Measurements from ENCODE around the gene SUMF1.

SUMF1 gene

DNA sequence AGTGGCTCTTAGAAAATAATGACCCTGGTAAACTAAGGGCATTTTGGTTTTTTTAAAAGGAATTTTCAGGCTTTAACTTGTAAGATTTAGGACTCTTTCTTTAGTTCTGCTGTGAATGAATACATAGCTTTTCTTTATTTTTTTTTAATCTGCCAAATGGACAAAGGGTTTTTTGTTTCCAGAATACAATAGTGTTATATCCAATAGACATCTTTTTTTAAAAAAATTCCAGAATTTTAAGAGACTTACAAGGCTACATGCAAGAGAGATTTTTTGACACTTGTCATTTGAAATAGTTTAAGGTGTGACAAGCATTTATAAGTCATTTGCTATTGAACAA is 125.8 kb downstream of the SUMF1 start:
- TF ChIP-seq YY1 (IDR thresholded peaks at IDR 0.05; ENCODE audit: insufficient read depth, insufficient read length), result no peak
- no peak for TF ChIP-seq ZNF274 (IDR thresholded peaks at IDR 0.05; ENCODE audit: low read depth, low read length)
- TF ChIP-seq SUZ12 (IDR thresholded peaks at IDR 0.05; ENCODE audit: extremely low read depth, insufficient read depth, insufficient read length), result no peak
- Histone ChIP-seq H3K27me3 (ENCODE audit: insufficient read depth, insufficient read length) (no peaks in the 10 kb centered on the region), H3K9ac (ENCODE audit: insufficient read length, low read depth) (no peak overlapping the region), H3K9me3 (ENCODE audit: insufficient read depth, low read length) (no peaks in the 10 kb centered on the region), H3K4me3 (ENCODE audit: insufficient read length, low read depth) (no peak overlapping the region), H3K4me1 (ENCODE audit: insufficient read depth, insufficient read length) (no peaks in the 10 kb centered on the region), H3K36me3 (ENCODE audit: insufficient read depth, insufficient read length, low read length) (no peaks in the 10 kb centered on the region)
- no peak for DNase-seq (ENCODE audit: low read depth, low spot score)

DNA sequence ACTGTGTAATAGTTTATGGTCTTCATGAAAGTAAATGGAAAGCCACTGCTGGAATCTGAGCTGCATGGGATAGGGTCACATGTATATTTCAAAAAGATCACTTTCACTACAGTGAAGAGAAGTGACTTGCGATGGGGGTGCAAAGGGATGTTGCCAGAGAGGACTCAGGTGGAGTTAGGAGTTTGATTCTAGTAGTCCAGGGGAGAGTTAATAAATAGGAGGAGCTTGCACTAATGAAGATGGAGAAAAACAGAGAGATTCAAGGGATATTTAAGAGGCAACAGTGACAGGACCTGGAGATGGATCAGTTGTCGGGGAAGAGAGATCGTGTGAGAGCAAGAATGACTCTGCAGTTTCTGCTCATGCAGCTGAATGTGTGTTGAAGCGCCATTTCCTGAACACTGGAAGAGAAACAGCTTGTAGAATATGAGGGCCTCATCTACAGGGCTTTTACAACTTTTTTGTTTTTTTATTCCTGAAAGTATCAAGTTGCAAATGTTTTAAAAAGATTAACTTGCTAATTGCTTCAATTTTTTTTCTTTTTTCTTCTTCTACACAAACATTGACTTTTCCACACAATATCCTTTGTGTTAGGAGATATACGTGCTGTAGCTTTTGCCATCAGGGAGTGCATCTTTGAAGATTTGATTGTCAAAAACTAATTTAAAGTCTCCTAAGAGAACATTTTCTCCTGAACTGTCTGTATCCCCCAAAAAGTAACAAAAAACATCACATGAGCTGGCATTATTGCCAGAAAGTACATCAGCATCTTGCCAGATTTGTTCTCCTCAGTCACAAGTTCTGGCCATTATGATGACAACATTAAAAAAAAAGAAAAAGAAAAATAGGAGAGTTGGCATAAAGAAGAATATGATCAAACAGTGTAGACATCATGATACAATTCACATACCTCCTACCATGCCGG is 126.4 kb downstream of the SUMF1 start:
- TF ChIP-seq ZNF274 (IDR thresholded peaks at IDR 0.05; ENCODE audit: low read depth, low read length) (no peak), SUZ12 (IDR thresholded peaks at IDR 0.05; ENCODE audit: extremely low read depth, insufficient read depth, insufficient read length) (no peak), YY1 (IDR thresholded peaks at IDR 0.05; ENCODE audit: insufficient read depth, insufficient read length) (no peak)

DNA sequence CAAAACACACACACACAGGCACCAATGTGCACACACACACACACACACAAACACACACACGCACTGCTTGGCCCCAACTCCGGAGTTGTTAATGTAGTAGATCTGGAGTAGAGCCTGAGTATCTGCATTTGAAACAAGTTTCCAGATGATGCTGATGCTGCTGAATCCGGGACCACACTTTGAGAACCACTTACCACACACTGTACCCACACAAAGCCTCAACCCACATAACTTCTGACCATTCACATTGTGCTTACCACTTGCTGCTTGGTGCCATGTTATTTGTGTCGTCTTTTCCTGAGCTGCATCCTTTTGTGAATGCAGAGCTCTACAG is 127.0 kb downstream of the SUMF1 start:
- Histone ChIP-seq H3K4me3 (ENCODE audit: insufficient read length, low read depth) (no peak overlapping the region), H3K27me3 (ENCODE audit: insufficient read depth, insufficient read length) (no peaks in the 10 kb centered on the region), H3K9ac (ENCODE audit: insufficient read length, low read depth) (no peak overlapping the region), H3K36me3 (ENCODE audit: insufficient read depth, insufficient read length, low read length) (no peaks in the 10 kb centered on the region), H3K9me3 (ENCODE audit: insufficient read depth, low read length) (no peaks in the 10 kb centered on the region), H3K4me1 (ENCODE audit: insufficient read depth, insufficient read length) (no peaks in the 10 kb centered on the region)
- DNase-seq (ENCODE audit: low read depth, low spot score), result no peak
- TF ChIP-seq YY1 (IDR thresholded peaks at IDR 0.05; ENCODE audit: insufficient read depth, insufficient read length) (no peak), ZNF274 (IDR thresholded peaks at IDR 0.05; ENCODE audit: low read depth, low read length) (no peak), SUZ12 (IDR thresholded peaks at IDR 0.05; ENCODE audit: extremely low read depth, insufficient read depth, insufficient read length) (no peak)

More for the DNA sequence above, 126.4 kb downstream of the SUMF1 start:
- Histone ChIP-seq H3K27me3 (ENCODE audit: insufficient read depth, insufficient read length) (no peaks in the 10 kb centered on the region), H3K36me3 (ENCODE audit: insufficient read depth, insufficient read length, low read length) (no peaks in the 10 kb centered on the region), H3K9ac (ENCODE audit: insufficient read length, low read depth) (no peak overlapping the region), H3K9me3 (ENCODE audit: insufficient read depth, low read length) (no peaks in the 10 kb centered on the region), H3K4me1 (ENCODE audit: insufficient read depth, insufficient read length) (no peaks in the 10 kb centered on the region), H3K4me3 (ENCODE audit: insufficient read length, low read depth) (no peak overlapping the region)
- no peak for DNase-seq (ENCODE audit: low read depth, low spot score)

DNA sequence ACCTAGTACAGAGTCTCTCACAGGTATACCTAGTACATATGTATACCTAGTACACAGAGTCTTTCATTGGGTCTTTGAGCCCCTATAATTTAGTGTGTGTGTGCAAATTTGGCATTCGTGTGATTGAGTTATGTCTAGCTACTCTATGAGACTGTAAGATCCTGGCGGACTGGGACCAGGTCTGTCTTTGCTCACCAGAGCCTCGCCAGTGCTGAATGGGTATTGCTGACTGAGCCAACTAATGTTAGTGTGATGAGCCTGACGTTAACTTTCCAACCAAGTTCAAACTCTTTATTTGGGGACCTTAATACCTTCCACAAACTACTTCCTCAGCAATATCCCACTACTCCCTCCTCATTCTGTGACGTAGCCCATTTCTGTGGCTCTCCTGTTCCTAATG is 128.3 kb downstream of the SUMF1 start:
- DNase-seq (ENCODE audit: low read depth, low spot score), result no peak
- no peak overlapping the region for H3K4me3 ChIP-seq (ENCODE audit: insufficient read length, low read depth)
- TF ChIP-seq YY1 (IDR thresholded peaks at IDR 0.05; ENCODE audit: insufficient read depth, insufficient read length), result no peak
- TF ChIP-seq ZNF274 (IDR thresholded peaks at IDR 0.05; ENCODE audit: low read depth, low read length), result no peak
- no peak for TF ChIP-seq SUZ12 (IDR thresholded peaks at IDR 0.05; ENCODE audit: extremely low read depth, insufficient read depth, insufficient read length)
- no peaks in the 10 kb centered on the region for H3K36me3 ChIP-seq (ENCODE audit: insufficient read depth, insufficient read length, low read length)
- H3K4me1 ChIP-seq (ENCODE audit: insufficient read depth, insufficient read length), result no peaks in the 10 kb centered on the region
- no peak overlapping the region for H3K9ac ChIP-seq (ENCODE audit: insufficient read length, low read depth)
- no peaks in the 10 kb centered on the region for H3K27me3 ChIP-seq (ENCODE audit: insufficient read depth, insufficient read length)
- no peaks in the 10 kb centered on the region for H3K9me3 ChIP-seq (ENCODE audit: insufficient read depth, low read length)

DNA sequence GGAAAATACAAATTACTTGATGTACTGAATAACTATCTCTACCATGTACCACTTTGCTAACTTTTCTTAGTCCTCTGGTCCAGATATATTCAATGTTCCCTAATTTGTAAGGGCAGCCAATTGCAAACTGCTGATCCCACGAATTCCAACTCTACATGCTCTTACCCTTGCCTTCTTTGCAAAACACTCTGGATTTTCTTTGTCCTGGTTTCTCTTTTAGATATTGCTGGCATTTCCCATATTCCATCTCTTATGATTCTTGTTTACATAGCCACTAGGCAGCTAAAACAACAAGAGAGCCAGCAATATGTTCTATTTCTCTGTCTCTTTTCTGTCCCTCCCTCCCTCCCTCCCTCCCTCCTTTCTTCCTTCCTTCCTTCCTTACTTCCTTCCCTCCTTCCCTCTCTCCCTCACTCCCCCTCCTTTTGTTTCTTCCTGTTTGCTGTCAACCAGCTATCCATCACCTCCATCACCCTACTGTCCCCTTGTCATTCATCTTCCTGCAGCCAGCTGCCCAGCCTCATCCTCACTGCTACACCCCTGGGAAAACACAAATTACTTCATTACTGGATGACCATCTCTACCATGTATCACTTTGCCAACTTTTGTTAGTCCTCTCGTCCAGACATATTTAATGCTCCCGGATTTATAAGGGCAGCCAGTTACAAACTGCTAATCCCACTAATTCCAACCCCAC is 130.1 kb downstream of the SUMF1 start:
- TF ChIP-seq SUZ12 (IDR thresholded peaks at IDR 0.05; ENCODE audit: extremely low read depth, insufficient read depth, insufficient read length) (no peak), ZNF274 (IDR thresholded peaks at IDR 0.05; ENCODE audit: low read depth, low read length) (no peak), YY1 (IDR thresholded peaks at IDR 0.05; ENCODE audit: insufficient read depth, insufficient read length) (no peak)
- Histone ChIP-seq H3K4me3 (ENCODE audit: insufficient read length, low read depth) (no peak overlapping the region), H3K36me3 (ENCODE audit: insufficient read depth, insufficient read length, low read length) (no peaks in the 10 kb centered on the region), H3K9me3 (ENCODE audit: insufficient read depth, low read length) (no peaks in the 10 kb centered on the region; the same call in 1 of the 2 replicates), H3K4me1 (ENCODE audit: insufficient read depth, insufficient read length) (no peaks in the 10 kb centered on the region), H3K9ac (ENCODE audit: insufficient read length, low read depth) (no peak overlapping the region), H3K27me3 (ENCODE audit: insufficient read depth, insufficient read length) (no peaks in the 10 kb centered on the region)
- no peak for DNase-seq (ENCODE audit: low read depth, low spot score)

DNA sequence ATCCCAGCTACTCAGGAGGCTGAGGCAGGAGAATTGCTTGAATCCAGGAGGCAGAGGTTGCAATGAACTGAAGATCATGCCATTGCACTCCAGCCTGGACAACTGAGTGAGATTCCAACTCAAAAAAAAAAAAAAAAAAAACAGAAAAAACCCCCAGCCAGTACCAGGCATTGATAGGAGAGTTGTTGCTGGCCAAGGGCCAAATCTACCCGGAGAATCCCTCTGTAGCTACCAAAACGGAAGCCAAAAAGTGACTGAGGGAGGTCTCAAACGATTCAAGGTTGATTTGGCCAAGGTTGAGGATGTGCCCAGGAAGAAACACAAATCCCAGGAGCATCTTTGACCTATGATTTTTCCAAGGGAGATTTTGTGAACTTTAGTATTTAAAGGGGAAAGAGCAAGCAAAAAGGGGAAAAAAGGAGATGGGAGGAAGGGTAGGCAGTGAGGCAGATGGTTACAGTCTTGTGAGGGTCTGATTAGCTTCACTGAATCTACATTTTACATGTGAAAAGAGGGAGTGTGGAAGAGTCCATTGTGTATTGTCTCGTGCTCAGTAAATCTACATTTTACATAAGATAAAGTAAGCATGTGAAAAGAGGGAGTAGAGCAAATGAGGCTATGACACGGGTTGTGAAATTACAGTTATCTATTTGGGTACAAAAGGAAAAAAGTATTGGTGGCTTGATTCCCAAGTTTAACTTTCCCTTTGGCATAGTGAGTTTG is 131.1 kb downstream of the SUMF1 start:
- Histone ChIP-seq H3K4me1 (ENCODE audit: insufficient read depth, insufficient read length) (no peaks in the 10 kb centered on the region), H3K36me3 (ENCODE audit: insufficient read depth, insufficient read length, low read length) (no peaks in the 10 kb centered on the region), H3K9ac (ENCODE audit: insufficient read length, low read depth) (no peak overlapping the region), H3K4me3 (ENCODE audit: insufficient read length, low read depth) (no peak overlapping the region), H3K27me3 (ENCODE audit: insufficient read depth, insufficient read length) (no peaks in the 10 kb centered on the region), H3K9me3 (ENCODE audit: insufficient read depth, low read length) (peaks cover 6% of the 10 kb centered on the region; the same call in 1 of the 2 replicates)
- no peak for TF ChIP-seq ZNF274 (IDR thresholded peaks at IDR 0.05; ENCODE audit: low read depth, low read length)
- TF ChIP-seq YY1 (IDR thresholded peaks at IDR 0.05; ENCODE audit: insufficient read depth, insufficient read length), result no peak
- TF ChIP-seq SUZ12 (IDR thresholded peaks at IDR 0.05; ENCODE audit: extremely low read depth, insufficient read depth, insufficient read length), result no peak
- no peak for DNase-seq (ENCODE audit: low read depth, low spot score)

DNA sequence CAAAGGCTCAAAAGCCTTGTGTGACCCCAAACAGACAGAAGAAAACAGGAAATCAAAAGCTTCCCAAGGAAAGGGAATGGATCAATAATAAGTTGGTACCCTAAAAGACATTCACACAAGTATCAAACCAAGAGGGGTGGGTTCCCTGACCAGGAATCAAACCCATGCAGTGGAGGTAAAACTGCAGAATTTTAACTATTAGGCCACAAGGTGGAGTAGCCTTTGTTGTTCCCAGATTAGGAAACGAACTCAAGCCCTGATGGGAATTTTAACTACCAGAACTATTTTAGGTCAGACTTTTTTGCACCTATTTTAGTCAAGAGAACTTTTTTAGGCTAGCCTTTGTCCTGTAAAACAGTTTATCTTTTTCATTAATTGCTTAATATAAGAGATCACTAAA is 132.5 kb downstream of the SUMF1 start:
- Histone ChIP-seq H3K36me3 (ENCODE audit: insufficient read depth, insufficient read length, low read length) (no peaks in the 10 kb centered on the region), H3K4me1 (ENCODE audit: insufficient read depth, insufficient read length) (no peaks in the 10 kb centered on the region), H3K9ac (ENCODE audit: insufficient read length, low read depth) (no peak overlapping the region), H3K4me3 (ENCODE audit: insufficient read length, low read depth) (no peak overlapping the region), H3K27me3 (ENCODE audit: insufficient read depth, insufficient read length) (no peaks in the 10 kb centered on the region), H3K9me3 (ENCODE audit: insufficient read depth, low read length) (peaks cover 21% of the 10 kb centered on the region)
- no peak for TF ChIP-seq YY1 (IDR thresholded peaks at IDR 0.05; ENCODE audit: insufficient read depth, insufficient read length)
- no peak for TF ChIP-seq ZNF274 (IDR thresholded peaks at IDR 0.05; ENCODE audit: low read depth, low read length)
- no peak for TF ChIP-seq SUZ12 (IDR thresholded peaks at IDR 0.05; ENCODE audit: extremely low read depth, insufficient read depth, insufficient read length)
- DNase-seq (ENCODE audit: low read depth, low spot score), result no peak

Data from NT2/D1 (cell line).